ENCODE data around the gene VAMP8.

- TF ChIP-seq, protein P1, sequence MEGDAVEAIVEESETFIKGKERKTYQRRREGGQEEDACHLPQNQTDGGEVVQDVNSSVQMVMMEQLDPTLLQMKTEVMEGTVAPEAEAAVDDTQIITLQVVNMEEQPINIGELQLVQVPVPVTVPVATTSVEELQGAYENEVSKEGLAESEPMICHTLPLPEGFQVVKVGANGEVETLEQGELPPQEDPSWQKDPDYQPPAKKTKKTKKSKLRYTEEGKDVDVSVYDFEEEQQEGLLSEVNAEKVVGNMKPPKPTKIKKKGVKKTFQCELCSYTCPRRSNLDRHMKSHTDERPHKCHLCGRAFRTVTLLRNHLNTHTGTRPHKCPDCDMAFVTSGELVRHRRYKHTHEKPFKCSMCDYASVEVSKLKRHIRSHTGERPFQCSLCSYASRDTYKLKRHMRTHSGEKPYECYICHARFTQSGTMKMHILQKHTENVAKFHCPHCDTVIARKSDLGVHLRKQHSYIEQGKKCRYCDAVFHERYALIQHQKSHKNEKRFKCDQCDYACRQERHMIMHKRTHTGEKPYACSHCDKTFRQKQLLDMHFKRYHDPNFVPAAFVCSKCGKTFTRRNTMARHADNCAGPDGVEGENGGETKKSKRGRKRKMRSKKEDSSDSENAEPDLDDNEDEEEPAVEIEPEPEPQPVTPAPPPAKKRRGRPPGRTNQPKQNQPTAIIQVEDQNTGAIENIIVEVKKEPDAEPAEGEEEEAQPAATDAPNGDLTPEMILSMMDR (IDR thresholded peaks at IDR 0.05), result no peak
- TF ChIP-seq POLR2A (IDR thresholded peaks at IDR 0.05), result no peak
- TF ChIP-seq EP300 (IDR thresholded peaks at IDR 0.05), result no peak
Measured at GRCh38 chr2:85547859-85548607, 29.4 kb upstream of the VAMP8 start.
